ENCODE results near the gene TSPAN6.

GRCh38 chrX:100663642-100664041 lies 27.0 kb upstream of the TSPAN6 start:
- TF ChIP-seq CTCF (conservative IDR thresholded peaks at IDR 0.05; ENCODE audit: low read length) = no peak
- no peak for TF ChIP-seq EZH2phosphoT487 (IDR thresholded peaks at IDR 0.05; ENCODE audit: borderline replicate concordance)
